ENCODE data around the gene CD2.

CD2 gene

GRCh38 chr1:116754198-116754977 is at the start of gene CD2:
CD2 (plus strand) TSS chr1:116754430; CDS start chr1:116754493, 63 bp downstream.
- DNase-seq (ENCODE audit: insufficient read length, low spot score), result no peak
- no peak for FAIRE-seq
- TF ChIP-seq POLR2A (IDR thresholded peaks at IDR 0.05; ENCODE audit: low read depth, low read length), result no peak

GRCh38 chr1:116706123-116706522 is 48.1 kb upstream of the CD2 start:
- DNase-seq (ENCODE audit: insufficient read length, low spot score) (no peak), FAIRE-seq (no peak)
- TF ChIP-seq POLR2A (IDR thresholded peaks at IDR 0.05; ENCODE audit: low read depth, low read length), result no peak

DNA sequence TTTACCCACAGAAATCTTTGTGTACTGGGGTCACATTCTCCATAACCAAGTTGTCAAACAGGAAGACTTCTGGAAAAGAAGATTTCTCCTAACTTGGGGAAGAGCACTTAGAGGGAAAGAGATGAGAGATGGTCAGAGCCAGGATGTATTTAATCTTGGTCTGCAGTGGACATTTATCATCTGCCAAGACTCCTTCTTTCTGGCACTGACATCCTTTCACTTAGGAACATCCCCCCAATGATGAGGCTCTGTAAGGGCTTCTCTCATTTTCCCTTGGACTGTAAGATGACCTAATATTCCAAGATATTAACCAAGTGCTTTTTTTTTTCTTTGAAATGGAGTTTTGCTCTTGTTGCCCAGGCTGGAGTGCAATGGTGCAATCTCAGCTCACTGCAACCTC is 47.4 kb upstream of the CD2 start:
- DNase-seq (ENCODE audit: insufficient read length, low spot score) (no peak), FAIRE-seq (no peak)
- no peak for TF ChIP-seq POLR2A (IDR thresholded peaks at IDR 0.05; ENCODE audit: low read depth, low read length)

DNA sequence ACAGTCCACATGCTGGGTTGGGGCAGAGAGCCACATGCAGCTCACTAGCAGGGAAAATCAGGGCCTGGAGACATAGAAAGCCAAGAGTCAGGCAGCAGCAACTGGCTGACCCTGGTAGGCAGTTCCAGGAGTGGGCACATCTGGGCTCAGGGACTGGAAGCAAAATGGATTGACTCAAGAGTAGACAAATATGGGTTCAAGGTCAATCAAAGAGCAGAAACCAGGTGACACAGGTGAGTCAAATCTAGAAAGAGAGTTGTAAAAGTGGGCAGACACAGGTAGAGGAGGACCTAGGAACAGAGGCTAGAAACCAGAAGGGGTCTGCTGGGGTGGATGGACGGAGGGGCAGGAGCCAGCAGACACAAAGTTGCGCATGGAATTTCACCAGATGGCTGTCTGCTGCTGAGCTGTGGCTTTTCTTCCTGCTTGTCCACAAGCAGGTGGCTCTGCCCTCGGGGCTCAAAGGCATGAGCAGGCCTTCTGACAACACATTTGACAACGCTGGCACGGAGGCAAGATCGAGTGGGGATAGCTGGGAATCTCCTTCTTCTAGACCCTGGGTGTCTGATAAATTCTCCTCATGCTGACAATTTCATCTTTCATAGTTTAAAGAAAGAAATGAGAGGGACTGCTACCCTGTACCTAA is 45.9 kb upstream of the CD2 start:
- TF ChIP-seq POLR2A (IDR thresholded peaks at IDR 0.05; ENCODE audit: low read depth, low read length), result no peak
- no peak for FAIRE-seq
- DNase-seq (ENCODE audit: insufficient read length, low spot score), result no peak

DNA sequence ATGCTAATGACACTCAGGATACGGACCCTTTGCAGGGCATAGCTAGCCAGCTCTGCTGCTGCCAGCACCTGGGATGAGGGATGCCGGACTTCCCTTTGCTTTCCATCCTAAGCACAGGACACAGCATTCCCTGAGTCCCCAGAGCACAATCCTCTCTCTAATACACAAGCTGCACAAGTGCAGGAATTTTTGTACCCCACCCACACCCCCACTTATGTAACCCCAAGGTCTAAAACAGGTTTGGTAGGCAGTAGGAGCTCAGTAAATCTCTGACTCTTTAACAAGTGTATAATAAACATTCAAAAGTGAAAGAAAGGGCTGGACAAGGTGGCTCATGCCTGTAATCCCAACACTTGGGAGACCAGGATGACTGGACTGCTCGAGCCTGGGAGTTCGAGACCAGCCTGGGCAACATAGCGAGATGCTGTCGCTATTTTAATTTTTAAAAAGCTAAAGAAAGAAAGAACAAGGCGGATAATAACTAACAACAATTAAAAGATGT is 44.5 kb upstream of the CD2 start:
- TF ChIP-seq POLR2A (IDR thresholded peaks at IDR 0.05; ENCODE audit: low read depth, low read length), result no peak
- FAIRE-seq (no peak), DNase-seq (ENCODE audit: insufficient read length, low spot score) (no peak)

- DNase-seq (ENCODE audit: insufficient read length, low spot score) (no peak), FAIRE-seq (no peak)
- TF ChIP-seq POLR2A (IDR thresholded peaks at IDR 0.05; ENCODE audit: low read depth, low read length), result no peak
Observed at GRCh38 chr1:116710420-116711262, 43.6 kb upstream of the CD2 start.

GRCh38 chr1:116711263-116711840 is 42.9 kb upstream of the CD2 start:
- FAIRE-seq, result no peak
- no peak for TF ChIP-seq POLR2A (IDR thresholded peaks at IDR 0.05; ENCODE audit: low read depth, low read length)
- no peak for DNase-seq (ENCODE audit: insufficient read length, low spot score)

- DNase-seq (ENCODE audit: insufficient read length, low spot score), result no peak
- TF ChIP-seq POLR2A (IDR thresholded peaks at IDR 0.05; ENCODE audit: low read depth, low read length), result no peak
- FAIRE-seq, result no peak
Observed at GRCh38 chr1:116712510-116712909, 41.7 kb upstream of the CD2 start.

GRCh38 chr1:116713474-116713873 is 40.8 kb upstream of the CD2 start:
- FAIRE-seq, result no peak

GRCh38 chr1:116716391-116716790 is 37.8 kb upstream of the CD2 start:
- TF ChIP-seq POLR2A (IDR thresholded peaks at IDR 0.05; ENCODE audit: low read depth, low read length), result no peak
- no peak for DNase-seq (ENCODE audit: insufficient read length, low spot score)
- FAIRE-seq, result no peak

More at GRCh38 chr1:116713474-116713873, 40.8 kb upstream of the CD2 start:
- no peak for DNase-seq (ENCODE audit: insufficient read length, low spot score)
- no peak for TF ChIP-seq POLR2A (IDR thresholded peaks at IDR 0.05; ENCODE audit: low read depth, low read length)

DNA sequence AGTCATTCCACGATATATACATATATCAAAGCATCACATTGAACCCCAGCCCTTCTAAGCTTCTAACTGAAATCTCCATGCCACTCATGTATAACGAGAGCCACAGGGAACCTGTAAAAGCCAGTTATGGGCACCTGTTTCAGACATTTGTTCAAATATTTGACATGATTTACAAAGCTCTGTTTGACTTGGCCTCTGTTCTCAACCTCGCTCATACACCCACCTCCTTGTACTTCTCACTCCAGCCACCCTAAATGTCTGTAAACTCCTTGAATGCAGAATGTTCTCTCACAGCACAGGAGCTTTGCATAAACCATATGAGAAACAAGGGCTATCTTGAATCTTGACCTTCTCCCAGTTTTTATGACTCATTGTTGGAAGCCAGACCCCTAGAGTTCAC is 36.9 kb upstream of the CD2 start:
- no peak for FAIRE-seq
- no peak for TF ChIP-seq POLR2A (IDR thresholded peaks at IDR 0.05; ENCODE audit: low read depth, low read length)
- no peak for DNase-seq (ENCODE audit: insufficient read length, low spot score)

- TF ChIP-seq POLR2A (IDR thresholded peaks at IDR 0.05; ENCODE audit: low read depth, low read length), result no peak
- FAIRE-seq, result no peak
- no peak for DNase-seq (ENCODE audit: insufficient read length, low spot score)
Observed at GRCh38 chr1:116720364-116721038, 33.7 kb upstream of the CD2 start.

- TF ChIP-seq POLR2A (IDR thresholded peaks at IDR 0.05; ENCODE audit: low read depth, low read length), result no peak
- FAIRE-seq, result no peak
- no peak for DNase-seq (ENCODE audit: insufficient read length, low spot score)
Observed at GRCh38 chr1:116721039-116721405, 33.2 kb upstream of the CD2 start.

Measured in H54 (cell line).